Measurements from ENCODE around the gene PIGU.
"Not testable (repeated sequence)": the region's sequence is repeated elsewhere in the genome, so short reads cannot be mapped to it uniquely, and the experiment has no call there.

The PIGU gene

DNA sequence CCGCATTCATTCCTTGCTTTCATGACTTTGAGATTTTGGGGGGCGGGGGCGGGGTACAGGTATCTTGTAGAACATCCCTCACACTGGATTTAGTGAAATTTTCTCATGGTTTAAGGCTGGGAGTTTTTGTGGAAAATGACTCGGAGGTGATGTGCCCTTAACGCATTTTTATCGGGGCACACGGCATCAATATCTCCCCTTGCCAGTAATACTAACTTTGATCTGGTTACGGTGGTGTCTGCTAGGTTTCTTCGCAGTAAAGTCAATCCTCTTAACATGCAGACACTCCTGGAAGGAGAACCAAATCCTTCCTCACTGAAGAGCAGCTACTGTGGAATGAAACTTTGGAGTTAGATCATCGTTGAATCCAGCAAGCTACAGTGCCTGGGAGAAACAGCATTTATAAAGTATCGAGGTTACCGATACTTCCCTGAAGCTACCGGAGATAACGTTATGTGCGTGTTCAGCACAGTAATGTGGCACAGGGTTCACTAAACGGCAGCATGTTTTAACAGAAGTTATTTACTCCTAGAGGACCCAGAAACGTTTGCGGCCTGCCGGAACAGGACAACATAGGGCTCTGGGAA, 161.9 kb downstream of the PIGU start:
- H2AFZ ChIP-seq (ENCODE audit: low read depth, low read length, severe bottlenecking): peak overlapping the region; percentile 92
- peak overlapping the region; percentile 79 for H3K9ac ChIP-seq (ENCODE audit: low read length)

GRCh38 chr20:34514034-34514433, 162.9 kb downstream of the PIGU start:
- H3K4me2 ChIP-seq (ENCODE audit: low read depth, low read length, poor library complexity, severe bottlenecking); H3K4me3 ChIP-seq (ENCODE audit: insufficient read depth, low read length, poor library complexity, severe bottlenecking); H3K9me2 ChIP-seq (replicated peaks; ENCODE audit: insufficient read depth, low read length); H3K36me3 ChIP-seq (ENCODE audit: low read length); H2AFZ ChIP-seq (ENCODE audit: low read depth, low read length, severe bottlenecking); H3K27me3 ChIP-seq (ENCODE audit: low read length); H3K27ac ChIP-seq (ENCODE audit: low read depth, low read length); H3K9ac ChIP-seq (ENCODE audit: low read length); H4K20me1 ChIP-seq (ENCODE audit: low read depth, low read length); H3K9me3 ChIP-seq (ENCODE audit: insufficient read depth, low read length): not testable (repeated sequence)
- Histone ChIP-seq H3K79me2 (ENCODE audit: insufficient read depth, low read length) (peaks cover 28% of the 10 kb centered on the region), H3F3A (ENCODE audit: insufficient read depth) (peaks cover 10% of the 10 kb centered on the region; the same call in 1 of the 2 replicates)

More for the DNA sequence above, 161.9 kb downstream of the PIGU start:
- Histone ChIP-seq H3K9me3 (ENCODE audit: insufficient read depth, low read length) (no peaks in the 10 kb centered on the region), H3K36me3 (ENCODE audit: low read length) (no peaks in the 10 kb centered on the region; the same call in 1 of the 2 replicates), H3K4me3 (ENCODE audit: insufficient read depth, low read length, poor library complexity, severe bottlenecking) (peak overlapping the region; percentile 83), H3K79me2 (ENCODE audit: insufficient read depth, low read length) (peaks cover 37% of the 10 kb centered on the region), H3K4me2 (ENCODE audit: low read depth, low read length, poor library complexity, severe bottlenecking) (peak overlapping the region; percentile 90), H3K9me2 (replicated peaks; ENCODE audit: insufficient read depth, low read length) (no peaks in the 10 kb centered on the region), H3K27ac (ENCODE audit: low read depth, low read length) (no peak overlapping the region), H4K20me1 (ENCODE audit: low read depth, low read length) (no peaks in the 10 kb centered on the region), H3K27me3 (ENCODE audit: low read length) (no peaks in the 10 kb centered on the region), H3F3A (ENCODE audit: insufficient read depth) (peaks cover 7% of the 10 kb centered on the region; the same call in 1 of the 2 replicates)
- TF ChIP-seq, protein P1, sequence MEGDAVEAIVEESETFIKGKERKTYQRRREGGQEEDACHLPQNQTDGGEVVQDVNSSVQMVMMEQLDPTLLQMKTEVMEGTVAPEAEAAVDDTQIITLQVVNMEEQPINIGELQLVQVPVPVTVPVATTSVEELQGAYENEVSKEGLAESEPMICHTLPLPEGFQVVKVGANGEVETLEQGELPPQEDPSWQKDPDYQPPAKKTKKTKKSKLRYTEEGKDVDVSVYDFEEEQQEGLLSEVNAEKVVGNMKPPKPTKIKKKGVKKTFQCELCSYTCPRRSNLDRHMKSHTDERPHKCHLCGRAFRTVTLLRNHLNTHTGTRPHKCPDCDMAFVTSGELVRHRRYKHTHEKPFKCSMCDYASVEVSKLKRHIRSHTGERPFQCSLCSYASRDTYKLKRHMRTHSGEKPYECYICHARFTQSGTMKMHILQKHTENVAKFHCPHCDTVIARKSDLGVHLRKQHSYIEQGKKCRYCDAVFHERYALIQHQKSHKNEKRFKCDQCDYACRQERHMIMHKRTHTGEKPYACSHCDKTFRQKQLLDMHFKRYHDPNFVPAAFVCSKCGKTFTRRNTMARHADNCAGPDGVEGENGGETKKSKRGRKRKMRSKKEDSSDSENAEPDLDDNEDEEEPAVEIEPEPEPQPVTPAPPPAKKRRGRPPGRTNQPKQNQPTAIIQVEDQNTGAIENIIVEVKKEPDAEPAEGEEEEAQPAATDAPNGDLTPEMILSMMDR (IDR thresholded peaks at IDR 0.05; ENCODE audit: insufficient read depth, low read length, poor library complexity, severe bottlenecking): no peak
- TF ChIP-seq EZH2phosphoT487 (conservative IDR thresholded peaks at IDR 0.05; ENCODE audit: low read length): no peak

DNA sequence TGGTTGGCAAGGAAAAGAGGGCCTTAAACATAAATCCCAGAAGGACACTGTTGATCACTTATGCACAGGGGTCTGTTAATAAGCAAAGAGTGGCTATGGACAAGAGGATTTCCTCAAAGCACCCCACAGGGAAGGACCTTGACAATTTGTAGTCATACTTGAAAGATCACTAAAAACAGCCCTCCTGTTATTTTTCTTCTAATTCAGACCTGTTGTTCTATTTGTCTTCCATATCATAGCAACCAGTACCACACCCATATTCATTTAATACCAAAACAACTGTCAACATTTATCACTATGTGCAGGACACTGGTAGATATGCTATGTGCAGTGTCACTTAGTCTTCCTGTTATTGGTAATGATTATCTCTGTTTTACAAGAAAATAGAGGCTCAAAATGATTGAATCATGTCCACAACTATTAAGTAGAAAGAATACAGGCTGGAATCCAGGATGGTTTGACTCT, 163.9 kb downstream of the PIGU start:
- Histone ChIP-seq H3K27ac (ENCODE audit: low read depth, low read length) (no peak overlapping the region), H3F3A (ENCODE audit: insufficient read depth) (peaks cover 10% of the 10 kb centered on the region; the same call in 1 of the 2 replicates), H3K36me3 (ENCODE audit: low read length) (peaks cover 5% of the 10 kb centered on the region; the same call in 1 of the 2 replicates), H3K9me2 (replicated peaks; ENCODE audit: insufficient read depth, low read length) (no peaks in the 10 kb centered on the region), H3K27me3 (ENCODE audit: low read length) (no peaks in the 10 kb centered on the region), H3K79me2 (ENCODE audit: insufficient read depth, low read length) (peaks cover 18% of the 10 kb centered on the region), H4K20me1 (ENCODE audit: low read depth, low read length) (no peaks in the 10 kb centered on the region), H3K4me3 (ENCODE audit: insufficient read depth, low read length, poor library complexity, severe bottlenecking) (no peak overlapping the region), H3K9ac (ENCODE audit: low read length) (no peak overlapping the region), H2AFZ (ENCODE audit: low read depth, low read length, severe bottlenecking) (no peak overlapping the region), H3K9me3 (ENCODE audit: insufficient read depth, low read length) (no peaks in the 10 kb centered on the region), H3K4me2 (ENCODE audit: low read depth, low read length, poor library complexity, severe bottlenecking) (no peak overlapping the region)
- TF ChIP-seq, protein P1 (IDR thresholded peaks at IDR 0.05; ENCODE audit: insufficient read depth, low read length, poor library complexity, severe bottlenecking): no peak
- no peak for TF ChIP-seq EZH2phosphoT487 (conservative IDR thresholded peaks at IDR 0.05; ENCODE audit: low read length)

GRCh38 chr20:34512266-34512954, 164.5 kb downstream of the PIGU start:
- H3K9me3 ChIP-seq (ENCODE audit: insufficient read depth, low read length): no peaks in the 10 kb centered on the region
- no peak overlapping the region for H2AFZ ChIP-seq (ENCODE audit: low read depth, low read length, severe bottlenecking)
- peaks cover 5% of the 10 kb centered on the region; the same call in 1 of the 2 replicates for H3K36me3 ChIP-seq (ENCODE audit: low read length)
- H3K79me2 ChIP-seq (ENCODE audit: insufficient read depth, low read length): peaks cover 12% of the 10 kb centered on the region
- no peaks in the 10 kb centered on the region for H4K20me1 ChIP-seq (ENCODE audit: low read depth, low read length)
- H3K4me2 ChIP-seq (ENCODE audit: low read depth, low read length, poor library complexity, severe bottlenecking): no peak overlapping the region
- H3K4me3 ChIP-seq (ENCODE audit: insufficient read depth, low read length, poor library complexity, severe bottlenecking): no peak overlapping the region
- H3K27ac ChIP-seq (ENCODE audit: low read depth, low read length): no peak overlapping the region
- peaks cover 10% of the 10 kb centered on the region; the same call in 1 of the 2 replicates for H3F3A ChIP-seq (ENCODE audit: insufficient read depth)
- H3K9me2 ChIP-seq (replicated peaks; ENCODE audit: insufficient read depth, low read length): no peaks in the 10 kb centered on the region
- H3K9ac ChIP-seq (ENCODE audit: low read length): no peak overlapping the region
- no peak for TF ChIP-seq EZH2phosphoT487 (conservative IDR thresholded peaks at IDR 0.05; ENCODE audit: low read length)
- TF ChIP-seq, protein P1 (IDR thresholded peaks at IDR 0.05; ENCODE audit: insufficient read depth, low read length, poor library complexity, severe bottlenecking): no peak
- H3K27me3 ChIP-seq (ENCODE audit: low read length): no peaks in the 10 kb centered on the region
